Stimulated activated CD8-positive, alpha-beta memory T cell treated with anti-CD3 and anti-CD28 coated beads, Interleukin-7, amount 100 ng/mL, for 48 hours (primary cell): Measurements from ENCODE around the gene SPAG16.
"Not testable (repeated sequence)": the region's sequence is repeated elsewhere in the genome, so short reads cannot be mapped to it uniquely, and the experiment has no call there.

ENCODE experiments used
- DNase-seq, 2 donors: peaks; one replicate each; pipeline ENCODE4 v3.0.0-alpha.2; 2020; ENCODE audit warnings: low read depth in 1 of 2; ENCODE audit errors: extremely low read depth in 1 of 2

Gene SPAG16

GRCh38 chr2:214062279-214062678 lies 778.0 kb downstream of the SPAG16 start:
- DNase-seq, result not testable (repeated sequence)

- DNase-seq, result no peak
Measured at GRCh38 chr2:214064471-214064870, 780.2 kb downstream of the SPAG16 start.

- DNase-seq, result no peak
Measured at GRCh38 chr2:214066862-214067261, 782.6 kb downstream of the SPAG16 start.

GRCh38 chr2:214069254-214069653 lies 785.0 kb downstream of the SPAG16 start:
- DNase-seq, result no peak

GRCh38 chr2:214075456-214075855 lies 791.2 kb downstream of the SPAG16 start:
- no peak for DNase-seq

GRCh38 chr2:214076527-214076926 lies 792.3 kb downstream of the SPAG16 start:
- no peak for DNase-seq

GRCh38 chr2:214077727-214078126 lies 793.5 kb downstream of the SPAG16 start:
- no peak for DNase-seq

GRCh38 chr2:214079032-214079431 lies 794.8 kb downstream of the SPAG16 start:
- DNase-seq, result no peak

- DNase-seq, result no peak
Measured at GRCh38 chr2:214088536-214088935, 804.3 kb downstream of the SPAG16 start.

GRCh38 chr2:214096208-214096715 lies 812.0 kb downstream of the SPAG16 start:
- no peak for DNase-seq

- no peak for DNase-seq
Measured at GRCh38 chr2:214098811-214099210, 814.5 kb downstream of the SPAG16 start.

GRCh38 chr2:214100488-214100887 lies 816.2 kb downstream of the SPAG16 start:
- DNase-seq, result no peak

- no peak for DNase-seq
Measured at GRCh38 chr2:214103276-214104001, 819.2 kb downstream of the SPAG16 start.

- DNase-seq, result no peak
Measured at GRCh38 chr2:214104219-214104618, 820.0 kb downstream of the SPAG16 start.

GRCh38 chr2:214104967-214105366 lies 820.7 kb downstream of the SPAG16 start:
- DNase-seq, result no peak

- DNase-seq, result no peak
Measured at GRCh38 chr2:214107726-214108125, 823.5 kb downstream of the SPAG16 start.

GRCh38 chr2:214108598-214108997 lies 824.3 kb downstream of the SPAG16 start:
- DNase-seq, result no peak

- DNase-seq, result no peak
Measured at GRCh38 chr2:214117054-214117453, 832.8 kb downstream of the SPAG16 start.

- no peak for DNase-seq
Measured at GRCh38 chr2:214126135-214126534, 841.9 kb downstream of the SPAG16 start.

GRCh38 chr2:214127170-214127569 lies 842.9 kb downstream of the SPAG16 start:
- no peak for DNase-seq

- no peak for DNase-seq
Measured at GRCh38 chr2:214127571-214127970, 843.3 kb downstream of the SPAG16 start.

- no peak for DNase-seq
Measured at GRCh38 chr2:214128040-214128439, 843.8 kb downstream of the SPAG16 start.

- DNase-seq, result no peak
Measured at GRCh38 chr2:214130114-214130513, 845.9 kb downstream of the SPAG16 start.
